Tibial nerve (tissue), 4 donors: ENCODE data around the gene FOXL1. TPM values are rescaled to one million over a fixed set of nuclear protein-coding genes. Genes with fewer than 3 reads are reported as not detected.
A peak's percentile ranks its signal among the peaks of the same experiment; 100 is the strongest.

Source experiments
- DNase-seq, 2 donors: peaks; one replicate each; pipeline ENCODE4 v3.0.0-alpha.2; 2019; ENCODE audit warnings: low spot score in 2 of 2
- H3K27ac ChIP-seq, 4 donors: fragments of 200-600 bp; sonication (generic) in 3 of 4; one replicate each; pipeline ENCODE4 v1.5.1; 2017 to 2019; ENCODE audit warnings: mild to moderate bottlenecking in 1 of 4
- H3K27me3 ChIP-seq, 2 donors: fragments of 200-600 bp; sonication (generic) in 1 of 2; one replicate each; pipeline versions ENCODE4 v1.5.1 to v1.6.0; 2017 to 2019
- H3K36me3 ChIP-seq, 3 donors: fragments of 200-600 bp; sonication (generic); one replicate each; pipeline ENCODE4 v1.5.1; 2018 to 2019
- H3K4me1 ChIP-seq, 4 donors: fragments of 200-600 bp; sonication (generic) in 3 of 4; one replicate each; pipeline ENCODE4 v1.5.1; 2017 to 2019
- H3K4me3 ChIP-seq, 4 donors: fragments of 200-600 bp; sonication (generic) in 3 of 4; one replicate each; pipeline ENCODE4 v1.5.1; 2017 to 2019; ENCODE audit warnings: mild to moderate bottlenecking in 1 of 4, moderate library complexity in 1 of 4
- H3K9me3 ChIP-seq, 4 donors: fragments of 200-600 bp; sonication (generic) in 3 of 4; one replicate each; pipeline ENCODE4 v1.5.1; 2017 to 2019
- CTCF ChIP-seq, 5 experiments: fragments of 200-600 bp in 3 of 5; fragments of 450-650 bp in 2 of 5; sonication (generic) in 3 of 5; IDR thresholded peaks; one replicate each; pipeline ENCODE4 v1.5.1; 2016 to 2019; ENCODE audit warnings: antibody characterized with exemption in 5 of 5, mild to moderate bottlenecking in 3 of 5, moderate library complexity in 2 of 5
- EP300 ChIP-seq, 2 donors: sonication (generic); formaldehyde crosslinking; IDR thresholded peaks; one replicate each; pipeline ENCODE4 v1.6.1; 2017; ENCODE audit warnings: antibody characterized with exemption in 2 of 2, mild to moderate bottlenecking in 1 of 2
- POLR2A ChIP-seq, 2 donors: fragments of 450-650 bp; IDR thresholded peaks; one replicate each; pipeline ENCODE4 v1.6.1; 2017; ENCODE audit warnings: antibody characterized with exemption in 2 of 2, mild to moderate bottlenecking in 2 of 2, moderate library complexity in 2 of 2
- WGBS, 2 donors: methylation state at CpG; one replicate each; pipeline ENCODE4 v1.1.5; 2018; 5-methylcytosine and 5-hydroxymethylcytosine counted together
- total RNA-seq, 4 donors: library from RNA; depleted of rRNA; stranded (reverse); fragments of >200 nt; gene quantifications; one replicate each; pipeline ENCODE4 v1.1.0, GENCODE V29; 2016

FOXL1 gene
- total RNA-seq, 4 donors from 2014 or later = 6.9 to 10.5 (median 8.1) TPM

GRCh38 chr16:86597126-86597879, 19.0 kb downstream of the FOXL1 start:
- H3K36me3 ChIP-seq = no peaks in the 10 kb centered on the region
- no peaks in the 10 kb centered on the region for H3K9me3 ChIP-seq
- peaks cover 0 to 39% of the 10 kb centered on the region in 2 donors for H3K27me3 ChIP-seq
- peak overlapping the region in 1 of 4 donors; percentile 32 for H3K27ac ChIP-seq
- no peak for DNase-seq
- no peak overlapping the region for H3K4me3 ChIP-seq
- TF ChIP-seq EP300 (IDR thresholded peaks at IDR 0.05) (no peak), POLR2A (IDR thresholded peaks at IDR 0.05) (no peak), CTCF (IDR thresholded peaks at IDR 0.05) (no peak)
- WGBS, 2 donors = 65 to 67% methylated on average over 18 of the region's 18 CpGs
- peaks cover 0 to 21% (median 0%) of the 10 kb centered on the region in 4 donors for H3K4me1 ChIP-seq

- H3K27me3 ChIP-seq = peaks cover 0 to 33% of the 10 kb centered on the region in 2 donors
Measured at GRCh38 chr16:86597880-86598606, 19.7 kb downstream of the FOXL1 start.

GRCh38 chr16:86598607-86599565, 20.5 kb downstream of the FOXL1 start:
- no peaks in the 10 kb centered on the region for H3K9me3 ChIP-seq
- TF ChIP-seq POLR2A (IDR thresholded peaks at IDR 0.05) = no peak
- no peak for TF ChIP-seq CTCF (IDR thresholded peaks at IDR 0.05)
- TF ChIP-seq EP300 (IDR thresholded peaks at IDR 0.05) = no peak
- H3K27ac ChIP-seq = no peak overlapping the region
- WGBS, 2 donors = 64 to 67% methylated on average over 22 of the region's 22 CpGs
- no peak overlapping the region for H3K4me3 ChIP-seq
- H3K4me1 ChIP-seq = peaks cover 0 to 16% (median 0%) of the 10 kb centered on the region in 4 donors
- H3K27me3 ChIP-seq = peaks cover 0 to 24% of the 10 kb centered on the region in 2 donors
- DNase-seq = no peak
- no peaks in the 10 kb centered on the region for H3K36me3 ChIP-seq

More at GRCh38 chr16:86597880-86598606, 19.7 kb downstream of the FOXL1 start:
- Histone ChIP-seq H3K9me3 (no peaks in the 10 kb centered on the region), H3K36me3 (no peaks in the 10 kb centered on the region), H3K27ac (no peak overlapping the region), H3K4me1 (peaks cover 0 to 21% (median 0%) of the 10 kb centered on the region in 4 donors), H3K4me3 (no peak overlapping the region)
- no peak for DNase-seq
- TF ChIP-seq EP300 (IDR thresholded peaks at IDR 0.05) = no peak
- no peak for TF ChIP-seq CTCF (IDR thresholded peaks at IDR 0.05)
- TF ChIP-seq POLR2A (IDR thresholded peaks at IDR 0.05) = no peak
- 33 to 46% methylated on average over 7 of the region's 7 CpGs for WGBS, 2 donors

- H3K27me3 ChIP-seq = peaks cover 0 to 3% of the 10 kb centered on the region in 2 donors
- H3K27ac ChIP-seq = no peak overlapping the region
- H3K4me3 ChIP-seq = no peak overlapping the region
- WGBS, 2 donors = 77 to 85% methylated on average over 2 of the region's 2 CpGs
- no peak for TF ChIP-seq EP300 (IDR thresholded peaks at IDR 0.05)
- no peak for TF ChIP-seq POLR2A (IDR thresholded peaks at IDR 0.05)
- TF ChIP-seq CTCF (IDR thresholded peaks at IDR 0.05) = no peak
- no peak for DNase-seq
- no peaks in the 10 kb centered on the region for H3K9me3 ChIP-seq
- H3K36me3 ChIP-seq = no peaks in the 10 kb centered on the region
- peaks cover 0 to 7% (median 0%) of the 10 kb centered on the region in 4 donors for H3K4me1 ChIP-seq
Measured at GRCh38 chr16:86601356-86601755, 23.0 kb downstream of the FOXL1 start.
